ENCODE data around the gene PODN. TPM values are rescaled to one million over a fixed set of nuclear protein-coding genes. Genes with fewer than 3 reads are reported as not detected.

The PODN gene
- polyA plus RNA-seq, 1 donor from 2014 or later, result not detected

DNA sequence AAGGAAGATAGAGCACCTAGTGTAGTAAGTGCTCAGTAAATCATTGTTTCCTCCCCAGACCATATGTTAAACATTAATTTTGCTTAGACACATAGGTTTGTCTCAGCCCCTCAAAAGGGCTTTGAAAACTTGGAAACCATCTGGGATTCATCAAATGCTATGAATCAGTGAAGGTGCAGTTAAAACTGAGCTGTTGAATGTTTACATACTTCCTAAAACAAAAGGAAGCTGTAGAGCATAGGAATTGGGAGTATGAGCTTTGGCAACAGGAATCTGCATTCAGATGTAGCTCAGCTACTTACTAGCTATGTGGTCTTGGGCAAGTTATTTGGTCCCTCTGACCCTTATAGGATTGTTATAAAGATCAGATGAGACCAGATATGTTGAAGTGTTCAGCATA, 18.7 kb upstream of the PODN start:
- no peak overlapping the region for H3K27ac Mint-ChIP-seq
- H3K4me3 Mint-ChIP-seq, result no peak overlapping the region
- no peaks in the 10 kb centered on the region for H3K9me3 Mint-ChIP-seq
- no peaks in the 10 kb centered on the region for H3K4me1 Mint-ChIP-seq
- H3K27me3 Mint-ChIP-seq, result no peaks in the 10 kb centered on the region
- H3K36me3 Mint-ChIP-seq, result peaks cover 19% of the 10 kb centered on the region

GRCh38 chr1:53044926-53045325, 17.1 kb upstream of the PODN start:
- H3K27ac Mint-ChIP-seq, result no peak overlapping the region
- no peaks in the 10 kb centered on the region for H3K4me1 Mint-ChIP-seq
- H3K27me3 Mint-ChIP-seq, result no peaks in the 10 kb centered on the region
- H3K4me3 Mint-ChIP-seq, result no peak overlapping the region
- no peaks in the 10 kb centered on the region for H3K9me3 Mint-ChIP-seq
- peaks cover 11% of the 10 kb centered on the region for H3K36me3 Mint-ChIP-seq

DNA sequence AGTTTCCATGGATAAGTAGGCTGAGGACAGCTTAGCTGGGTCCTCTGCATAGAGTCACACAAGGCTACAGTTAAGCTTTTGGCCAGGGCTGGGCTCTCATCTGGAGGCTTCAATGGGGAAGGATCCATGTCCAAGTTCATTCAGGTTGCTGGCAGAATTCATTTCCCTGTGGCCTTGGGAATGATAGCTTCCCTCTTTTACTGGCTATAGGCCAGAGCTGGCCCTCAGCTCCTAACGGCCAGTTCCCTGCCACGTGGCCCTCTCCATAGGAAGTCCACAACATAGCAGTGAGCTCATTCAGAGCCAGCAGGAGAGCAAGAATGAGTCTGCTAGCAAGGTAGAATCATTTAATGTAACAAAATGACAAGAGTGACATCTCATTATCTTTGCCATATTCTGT, 15.1 kb upstream of the PODN start:
- Mint-ChIP-seq H3K9me3 (no peaks in the 10 kb centered on the region), H3K27ac (no peak overlapping the region), H3K27me3 (no peaks in the 10 kb centered on the region), H3K36me3 (peaks cover 7% of the 10 kb centered on the region), H3K4me1 (no peaks in the 10 kb centered on the region), H3K4me3 (no peak overlapping the region)

DNA sequence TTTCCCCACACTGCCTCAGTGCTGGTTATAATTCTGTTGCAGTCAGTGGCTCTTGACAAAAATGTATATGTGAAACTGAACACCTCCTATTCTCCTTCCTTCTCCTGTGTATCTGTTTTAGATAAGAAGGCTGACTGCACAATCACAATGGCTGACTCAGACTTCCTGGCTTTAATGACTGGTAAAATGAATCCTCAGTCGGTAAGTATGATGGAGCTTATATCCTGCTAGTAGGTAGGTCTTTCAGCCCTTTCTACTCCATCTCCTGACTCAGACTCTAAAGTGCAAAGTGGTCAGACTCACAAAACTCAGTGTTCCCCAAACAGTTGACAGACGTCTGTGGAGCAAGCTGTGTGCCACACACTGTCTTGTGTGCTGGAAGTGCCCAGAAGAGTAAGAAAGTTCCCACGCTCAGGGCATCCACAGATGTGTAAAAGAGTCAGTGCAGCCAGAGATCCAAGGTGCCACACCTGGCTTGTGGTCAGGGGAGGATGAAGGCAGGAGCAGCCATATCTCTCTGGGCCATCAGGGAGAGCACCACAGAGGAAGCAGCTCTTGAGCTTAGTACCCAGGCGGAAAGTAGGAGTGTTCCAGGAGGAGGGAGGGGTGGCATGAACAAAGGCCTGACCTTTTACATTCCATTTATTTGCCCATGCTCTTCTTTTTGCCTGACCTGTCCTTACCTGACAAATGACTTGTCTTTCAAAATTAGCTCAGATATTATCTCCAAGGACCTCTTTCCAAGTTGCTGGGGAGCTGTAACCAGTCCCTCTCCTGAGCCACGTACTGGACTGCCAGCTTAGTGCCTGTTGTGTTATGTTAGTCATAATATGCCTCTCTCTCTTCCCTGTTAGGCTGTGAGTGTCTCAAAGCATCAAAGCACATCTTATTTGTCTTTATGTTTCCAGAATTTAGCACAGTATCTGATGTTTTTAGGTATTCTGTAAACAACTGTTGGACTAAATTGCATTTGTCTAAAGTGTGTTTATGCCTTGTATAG, 14.0 kb upstream of the PODN start:
- Mint-ChIP-seq H3K36me3 (peaks cover 17% of the 10 kb centered on the region), H3K4me3 (no peak overlapping the region), H3K27me3 (no peaks in the 10 kb centered on the region), H3K9me3 (no peaks in the 10 kb centered on the region), H3K27ac (no peak overlapping the region), H3K4me1 (no peaks in the 10 kb centered on the region)

DNA sequence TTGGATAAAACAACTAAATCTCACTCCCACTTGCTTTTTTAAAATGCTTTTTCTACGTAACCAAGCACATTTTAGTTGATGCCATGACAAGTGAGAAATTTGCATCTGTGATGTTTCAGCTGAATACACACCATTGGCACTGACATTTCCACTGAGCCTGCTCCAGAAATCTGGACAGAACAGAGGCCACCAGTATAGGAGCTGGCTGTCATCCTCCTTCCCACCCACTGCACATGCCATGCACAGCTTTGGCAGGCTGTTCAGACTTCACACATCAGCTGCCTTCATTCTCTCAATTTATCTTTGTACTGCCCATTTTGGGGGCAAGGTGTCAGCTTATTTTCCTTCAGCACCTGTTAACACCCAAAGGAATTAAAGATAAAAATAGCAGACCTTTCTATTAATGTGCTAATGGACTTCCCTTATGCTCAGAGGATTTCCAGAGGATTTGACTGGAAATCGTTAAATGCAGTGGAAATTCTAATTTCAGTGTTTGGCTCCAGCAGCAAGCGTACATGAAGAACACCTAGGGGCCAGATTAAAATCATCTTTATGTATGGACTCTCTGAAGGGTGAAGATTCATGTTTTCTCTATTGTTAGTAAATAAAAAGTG, 12.9 kb upstream of the PODN start:
- Mint-ChIP-seq H3K4me3 (no peak overlapping the region), H3K9me3 (no peaks in the 10 kb centered on the region), H3K27ac (no peak overlapping the region), H3K36me3 (peaks cover 21% of the 10 kb centered on the region), H3K27me3 (no peaks in the 10 kb centered on the region), H3K4me1 (no peaks in the 10 kb centered on the region)

- Mint-ChIP-seq H3K9me3 (peaks cover 0 to under 1% (median 0%) of the 10 kb centered on the region in 3 donors), H3K4me3 (no peak overlapping the region), H3K4me1 (no peaks in the 10 kb centered on the region), H3K27ac (no peak overlapping the region), H3K36me3 (peaks cover 21% of the 10 kb centered on the region), H3K27me3 (no peaks in the 10 kb centered on the region)
Observed at GRCh38 chr1:53049574-53049967, 12.4 kb upstream of the PODN start.

GRCh38 chr1:53050310-53050709, 11.7 kb upstream of the PODN start:
- Mint-ChIP-seq H3K36me3 (peaks cover 21% of the 10 kb centered on the region), H3K27ac (no peak overlapping the region), H3K9me3 (peaks cover 0 to 2% (median 0%) of the 10 kb centered on the region in 3 donors), H3K4me1 (no peaks in the 10 kb centered on the region), H3K4me3 (no peak overlapping the region), H3K27me3 (no peaks in the 10 kb centered on the region)

DNA sequence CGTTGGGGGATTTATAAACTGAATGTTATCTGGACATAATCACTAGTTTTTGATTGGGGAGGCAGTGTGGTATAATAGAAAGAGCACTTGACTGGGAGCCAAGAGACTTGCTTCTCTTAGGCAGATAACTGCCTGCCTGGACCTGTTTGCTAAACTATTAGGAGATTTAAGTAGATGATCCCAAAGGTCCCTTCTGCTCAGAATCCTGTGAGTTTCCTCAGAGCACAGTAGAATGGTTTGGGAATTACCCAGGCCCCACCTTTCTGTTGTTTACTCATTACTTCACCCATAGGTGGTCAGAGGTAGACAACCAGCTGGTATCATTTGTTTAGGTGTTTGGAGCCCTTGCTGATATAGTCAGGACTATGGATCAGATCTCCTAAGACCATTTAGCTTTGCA, 10.3 kb upstream of the PODN start:
- no peaks in the 10 kb centered on the region for H3K27me3 Mint-ChIP-seq
- H3K9me3 Mint-ChIP-seq, result peaks cover 0 to 2% (median 0%) of the 10 kb centered on the region in 3 donors
- no peak overlapping the region for H3K4me3 Mint-ChIP-seq
- H3K27ac Mint-ChIP-seq, result no peak overlapping the region
- H3K36me3 Mint-ChIP-seq, result peaks cover 21% of the 10 kb centered on the region
- no peaks in the 10 kb centered on the region for H3K4me1 Mint-ChIP-seq

DNA sequence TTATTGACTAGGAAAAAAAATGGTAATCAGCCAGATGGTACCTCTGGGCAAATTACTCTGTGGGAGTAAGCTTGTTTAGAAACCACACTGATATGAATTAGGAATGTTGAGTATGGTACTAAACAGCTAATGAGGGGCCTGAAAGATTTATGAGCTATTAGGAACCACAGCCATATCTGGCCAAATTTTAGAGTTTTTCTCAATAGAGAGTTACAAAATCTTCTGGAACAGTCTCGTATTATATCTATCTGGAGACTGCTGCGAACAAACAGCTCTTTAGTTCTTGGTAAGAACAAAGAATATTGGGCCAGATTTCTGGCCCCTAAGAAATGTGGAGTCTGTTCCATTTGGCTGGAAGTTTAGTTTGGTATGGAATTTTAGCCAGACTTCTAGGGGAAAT, 4.9 kb upstream of the PODN start:
- H3K27ac Mint-ChIP-seq, result no peak overlapping the region
- H3K4me1 Mint-ChIP-seq, result no peaks in the 10 kb centered on the region
- H3K36me3 Mint-ChIP-seq, result peaks cover 14% of the 10 kb centered on the region

GRCh38 chr1:53060579-53060978, 1.4 kb upstream of the PODN start:
- peaks cover 32% of the 10 kb centered on the region for H3K27me3 Mint-ChIP-seq
- no peaks in the 10 kb centered on the region for H3K9me3 Mint-ChIP-seq
- H3K36me3 Mint-ChIP-seq, result no peaks in the 10 kb centered on the region
- no peak overlapping the region for H3K27ac Mint-ChIP-seq
- H3K4me1 Mint-ChIP-seq, result no peaks in the 10 kb centered on the region
- H3K4me3 Mint-ChIP-seq, result no peak overlapping the region

More for the DNA sequence above, 4.9 kb upstream of the PODN start:
- peaks cover 13% of the 10 kb centered on the region for H3K27me3 Mint-ChIP-seq
- H3K9me3 Mint-ChIP-seq, result peaks cover 0 to 2% (median 0%) of the 10 kb centered on the region in 3 donors
- no peak overlapping the region for H3K4me3 Mint-ChIP-seq

GRCh38 chr1:53061123-53061858, 722 bp upstream of the PODN start:
- Mint-ChIP-seq H3K4me3 (peak overlapping the region in 2 of 4 donors; percentile 22 to 39), H3K36me3 (no peaks in the 10 kb centered on the region), H3K27me3 (peaks cover 32% of the 10 kb centered on the region), H3K9me3 (no peaks in the 10 kb centered on the region), H3K27ac (no peak overlapping the region), H3K4me1 (no peaks in the 10 kb centered on the region)

- H3K4me1 Mint-ChIP-seq, result no peaks in the 10 kb centered on the region
- peak overlapping the region in 1 of 4 donors; percentile 17 for H3K4me3 Mint-ChIP-seq
- H3K9me3 Mint-ChIP-seq, result no peaks in the 10 kb centered on the region
- H3K27me3 Mint-ChIP-seq, result peaks cover 34% of the 10 kb centered on the region
- no peak overlapping the region for H3K27ac Mint-ChIP-seq
- no peaks in the 10 kb centered on the region for H3K36me3 Mint-ChIP-seq
Observed at GRCh38 chr1:53062708-53063591, 937 bp downstream of the PODN start.

DNA sequence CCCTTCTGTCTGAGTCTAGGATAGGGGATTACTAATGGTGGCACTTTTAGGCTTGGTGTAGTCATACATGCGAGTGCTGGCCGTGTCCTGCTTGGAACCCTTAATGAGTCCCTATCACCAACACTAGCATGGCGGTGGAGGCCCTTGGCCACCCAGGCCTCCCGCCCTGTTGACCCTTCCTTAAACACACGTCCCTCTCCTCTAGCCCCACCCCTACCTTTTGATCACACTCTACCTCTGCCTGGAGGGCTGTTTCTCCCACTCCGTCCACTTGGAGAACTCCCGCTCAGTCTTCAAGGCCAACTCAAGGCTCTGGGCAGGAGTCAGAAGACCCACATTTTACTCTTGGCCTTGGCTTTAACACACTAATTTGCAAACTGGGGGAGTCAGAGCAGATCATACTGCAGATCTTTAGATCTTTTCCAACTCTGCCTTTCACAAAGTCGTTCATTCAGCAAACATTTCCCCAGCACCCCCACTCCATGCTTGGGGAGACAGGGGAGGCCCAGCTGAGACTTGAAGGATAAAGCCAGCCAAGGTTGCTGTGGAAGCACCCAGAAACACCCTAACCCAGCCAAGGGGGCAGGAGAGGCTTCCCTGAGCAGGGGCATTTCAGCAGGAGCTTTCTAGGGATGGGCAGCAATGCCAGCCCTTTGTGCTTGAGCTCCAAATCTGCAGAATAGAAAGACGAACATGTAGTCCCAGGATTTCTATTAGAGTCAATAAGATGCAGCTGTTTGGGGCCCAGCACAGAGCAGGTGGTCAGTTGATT, 1.9 kb downstream of the PODN start:
- Mint-ChIP-seq H3K36me3 (no peaks in the 10 kb centered on the region), H3K9me3 (no peaks in the 10 kb centered on the region), H3K4me3 (peak overlapping the region in 1 of 4 donors; percentile 25), H3K27me3 (peaks cover 34% of the 10 kb centered on the region), H3K27ac (no peak overlapping the region), H3K4me1 (no peaks in the 10 kb centered on the region)

DNA sequence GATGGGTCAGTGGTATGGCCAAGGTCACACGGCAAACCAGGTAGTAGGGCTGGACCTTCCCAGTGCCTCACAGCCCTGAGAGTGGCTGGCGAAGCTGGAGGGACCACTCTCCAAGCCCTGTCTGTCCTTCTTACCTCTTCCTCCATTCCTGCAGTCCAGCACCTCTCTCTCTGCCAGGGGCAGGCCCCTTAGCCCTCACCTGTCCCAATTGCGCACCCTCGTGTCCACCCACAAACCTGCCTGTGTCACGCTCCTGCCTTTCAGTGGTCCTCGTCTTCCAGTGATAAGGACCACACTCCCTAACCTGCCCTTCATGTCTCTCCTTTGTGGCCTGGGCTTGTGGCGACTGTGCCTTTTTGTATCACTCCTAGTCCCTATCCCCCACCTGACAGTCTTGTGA, 3.4 kb downstream of the PODN start:
- H3K9me3 Mint-ChIP-seq, result no peaks in the 10 kb centered on the region
- H3K27ac Mint-ChIP-seq, result no peak overlapping the region
- H3K4me3 Mint-ChIP-seq, result no peak overlapping the region
- H3K4me1 Mint-ChIP-seq, result no peaks in the 10 kb centered on the region
- H3K36me3 Mint-ChIP-seq, result no peaks in the 10 kb centered on the region
- peaks cover 34% of the 10 kb centered on the region for H3K27me3 Mint-ChIP-seq

All from IgD-negative memory B cell (primary cell).